ENCODE results near the gene LRRC70.

The LRRC70 gene, protein sequence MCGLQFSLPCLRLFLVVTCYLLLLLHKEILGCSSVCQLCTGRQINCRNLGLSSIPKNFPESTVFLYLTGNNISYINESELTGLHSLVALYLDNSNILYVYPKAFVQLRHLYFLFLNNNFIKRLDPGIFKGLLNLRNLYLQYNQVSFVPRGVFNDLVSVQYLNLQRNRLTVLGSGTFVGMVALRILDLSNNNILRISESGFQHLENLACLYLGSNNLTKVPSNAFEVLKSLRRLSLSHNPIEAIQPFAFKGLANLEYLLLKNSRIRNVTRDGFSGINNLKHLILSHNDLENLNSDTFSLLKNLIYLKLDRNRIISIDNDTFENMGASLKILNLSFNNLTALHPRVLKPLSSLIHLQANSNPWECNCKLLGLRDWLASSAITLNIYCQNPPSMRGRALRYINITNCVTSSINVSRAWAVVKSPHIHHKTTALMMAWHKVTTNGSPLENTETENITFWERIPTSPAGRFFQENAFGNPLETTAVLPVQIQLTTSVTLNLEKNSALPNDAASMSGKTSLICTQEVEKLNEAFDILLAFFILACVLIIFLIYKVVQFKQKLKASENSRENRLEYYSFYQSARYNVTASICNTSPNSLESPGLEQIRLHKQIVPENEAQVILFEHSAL

GRCh38 chr5:62578540-62578939 lies at the start of gene LRRC70:
Gene LRRC70 (plus strand): TSS chr5:62578819. CDS start chr5:62579439, 620 bp downstream.
- peaks cover 7% of the 10 kb centered on the region for H3K36me3 Mint-ChIP-seq (ENCODE audit: low read depth)
- no peaks in the 10 kb centered on the region for H3K9me3 Mint-ChIP-seq
- TF ChIP-seq CTCF (IDR thresholded peaks at IDR 0.05; ENCODE audit: unreplicated experiment in 3 of 3): no peak
- peak within 1 kb of the TSS in 1 of 3 experiments; percentile 71 for H3K27ac Mint-ChIP-seq
- H3K27me3 Mint-ChIP-seq (ENCODE audit: low read depth): no peaks in the 10 kb centered on the region
- peaks cover 6% of the 10 kb centered on the region for H3K4me1 Mint-ChIP-seq
- peak within 1 kb of the TSS in 2 of 3 experiments; percentile 21 to 40 for H3K4me3 Mint-ChIP-seq

DNA sequence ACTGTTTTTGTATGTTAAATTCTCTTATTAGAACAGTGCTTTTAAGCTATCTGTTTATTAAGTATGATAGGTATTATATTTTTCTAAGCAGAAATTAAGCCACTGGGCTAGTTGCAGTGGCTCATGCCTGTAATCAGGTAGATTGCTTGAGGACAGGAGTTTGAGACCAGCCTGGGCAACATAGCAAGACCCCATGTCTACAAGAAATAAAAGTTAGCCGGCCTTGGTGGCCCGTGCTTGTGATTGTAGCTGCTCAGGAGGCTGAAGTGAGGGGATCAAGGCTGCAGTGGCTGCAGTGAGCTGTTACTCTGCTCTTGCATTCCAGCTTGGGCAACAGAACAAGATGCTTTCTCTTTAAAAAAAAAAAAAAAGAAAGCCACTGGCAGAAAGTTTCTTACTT lies 45.0 kb upstream of the LRRC70 start:
- TF ChIP-seq CTCF (IDR thresholded peaks at IDR 0.05; ENCODE audit: unreplicated experiment in 3 of 3): no peak
- no peaks in the 10 kb centered on the region for H3K4me1 Mint-ChIP-seq
- H3K4me3 Mint-ChIP-seq: no peak overlapping the region
- H3K9me3 Mint-ChIP-seq: no peaks in the 10 kb centered on the region
- H3K36me3 Mint-ChIP-seq (ENCODE audit: low read depth): peaks cover 15% of the 10 kb centered on the region
- no peaks in the 10 kb centered on the region for H3K27me3 Mint-ChIP-seq (ENCODE audit: low read depth)
- no peak overlapping the region for H3K27ac Mint-ChIP-seq

GRCh38 chr5:62534461-62535236 lies 44.0 kb upstream of the LRRC70 start:
- Mint-ChIP-seq H3K9me3 (no peaks in the 10 kb centered on the region), H3K4me3 (no peak overlapping the region), H3K4me1 (no peaks in the 10 kb centered on the region), H3K36me3 (ENCODE audit: low read depth) (peaks cover 20% of the 10 kb centered on the region), H3K27me3 (ENCODE audit: low read depth) (no peaks in the 10 kb centered on the region), H3K27ac (no peak overlapping the region)
- TF ChIP-seq CTCF (IDR thresholded peaks at IDR 0.05; ENCODE audit: unreplicated experiment in 3 of 3): no peak

GRCh38 chr5:62536232-62536631 lies 42.4 kb upstream of the LRRC70 start:
- Mint-ChIP-seq H3K4me1 (no peaks in the 10 kb centered on the region), H3K4me3 (no peak overlapping the region), H3K9me3 (no peaks in the 10 kb centered on the region), H3K27ac (no peak overlapping the region), H3K36me3 (ENCODE audit: low read depth) (peaks cover 20% of the 10 kb centered on the region), H3K27me3 (ENCODE audit: low read depth) (no peaks in the 10 kb centered on the region)
- no peak for TF ChIP-seq CTCF (IDR thresholded peaks at IDR 0.05; ENCODE audit: unreplicated experiment in 3 of 3)

DNA sequence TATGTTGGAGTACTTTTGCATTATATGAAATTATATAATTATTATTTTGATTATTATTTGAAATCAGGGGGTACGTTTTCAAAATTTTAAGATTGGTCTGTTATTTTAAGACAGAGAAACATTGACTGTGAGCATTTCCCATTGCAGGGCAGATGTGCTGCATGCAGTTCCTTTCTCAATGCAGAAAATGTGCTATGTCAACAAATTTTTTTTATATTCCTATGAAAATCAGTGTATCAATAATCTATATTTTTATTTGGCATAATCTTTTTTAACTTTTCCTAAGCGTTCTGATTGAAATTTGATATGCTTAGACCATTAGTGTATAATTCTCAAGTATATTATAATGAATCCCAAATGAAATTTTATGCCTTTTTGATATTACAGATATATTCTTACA lies 41.8 kb upstream of the LRRC70 start:
- Mint-ChIP-seq H3K4me1 (no peaks in the 10 kb centered on the region), H3K9me3 (no peaks in the 10 kb centered on the region), H3K27ac (no peak overlapping the region), H3K4me3 (no peak overlapping the region), H3K36me3 (ENCODE audit: low read depth) (peaks cover 15% of the 10 kb centered on the region), H3K27me3 (ENCODE audit: low read depth) (no peaks in the 10 kb centered on the region)
- TF ChIP-seq CTCF (IDR thresholded peaks at IDR 0.05; ENCODE audit: unreplicated experiment in 3 of 3): no peak

Data from nephron (organoid).